ENCODE measurements around the gene SDK2.

SDK2 gene

DNA sequence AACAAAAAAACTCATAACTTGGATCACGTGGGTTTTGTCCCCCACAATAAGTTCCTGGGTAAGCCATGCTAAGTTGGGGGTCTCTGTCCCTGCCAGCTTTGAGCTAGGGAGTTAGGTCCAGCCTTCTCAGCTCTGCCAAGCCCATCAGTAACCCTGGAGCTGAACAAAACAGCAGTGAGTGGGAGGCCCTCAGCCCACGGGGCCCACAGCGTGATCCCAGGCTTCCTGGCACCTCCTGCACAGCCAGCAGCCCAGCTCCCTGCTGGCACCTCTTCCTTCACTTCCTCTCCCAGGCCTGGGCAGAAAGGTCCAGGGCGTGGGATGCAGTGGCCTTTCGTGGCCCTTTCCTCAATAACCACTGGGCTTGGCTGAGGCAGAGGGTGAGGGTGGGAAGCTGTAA lies 296.9 kb downstream of the SDK2 start:
- TF ChIP-seq, protein P1, sequence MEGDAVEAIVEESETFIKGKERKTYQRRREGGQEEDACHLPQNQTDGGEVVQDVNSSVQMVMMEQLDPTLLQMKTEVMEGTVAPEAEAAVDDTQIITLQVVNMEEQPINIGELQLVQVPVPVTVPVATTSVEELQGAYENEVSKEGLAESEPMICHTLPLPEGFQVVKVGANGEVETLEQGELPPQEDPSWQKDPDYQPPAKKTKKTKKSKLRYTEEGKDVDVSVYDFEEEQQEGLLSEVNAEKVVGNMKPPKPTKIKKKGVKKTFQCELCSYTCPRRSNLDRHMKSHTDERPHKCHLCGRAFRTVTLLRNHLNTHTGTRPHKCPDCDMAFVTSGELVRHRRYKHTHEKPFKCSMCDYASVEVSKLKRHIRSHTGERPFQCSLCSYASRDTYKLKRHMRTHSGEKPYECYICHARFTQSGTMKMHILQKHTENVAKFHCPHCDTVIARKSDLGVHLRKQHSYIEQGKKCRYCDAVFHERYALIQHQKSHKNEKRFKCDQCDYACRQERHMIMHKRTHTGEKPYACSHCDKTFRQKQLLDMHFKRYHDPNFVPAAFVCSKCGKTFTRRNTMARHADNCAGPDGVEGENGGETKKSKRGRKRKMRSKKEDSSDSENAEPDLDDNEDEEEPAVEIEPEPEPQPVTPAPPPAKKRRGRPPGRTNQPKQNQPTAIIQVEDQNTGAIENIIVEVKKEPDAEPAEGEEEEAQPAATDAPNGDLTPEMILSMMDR (IDR thresholded peaks at IDR 0.05; ENCODE audit: borderline replicate concordance, control extremely low read depth, extremely low read depth, insufficient read depth, missing control alignments), result no peak
- DNase-seq (ENCODE audit: low spot score), result no peak
- in situ Hi-C loops (cut with MboI; ENCODE audit: low sequenced_read_pairs, unreplicated experiment), result no loop called here

DNA sequence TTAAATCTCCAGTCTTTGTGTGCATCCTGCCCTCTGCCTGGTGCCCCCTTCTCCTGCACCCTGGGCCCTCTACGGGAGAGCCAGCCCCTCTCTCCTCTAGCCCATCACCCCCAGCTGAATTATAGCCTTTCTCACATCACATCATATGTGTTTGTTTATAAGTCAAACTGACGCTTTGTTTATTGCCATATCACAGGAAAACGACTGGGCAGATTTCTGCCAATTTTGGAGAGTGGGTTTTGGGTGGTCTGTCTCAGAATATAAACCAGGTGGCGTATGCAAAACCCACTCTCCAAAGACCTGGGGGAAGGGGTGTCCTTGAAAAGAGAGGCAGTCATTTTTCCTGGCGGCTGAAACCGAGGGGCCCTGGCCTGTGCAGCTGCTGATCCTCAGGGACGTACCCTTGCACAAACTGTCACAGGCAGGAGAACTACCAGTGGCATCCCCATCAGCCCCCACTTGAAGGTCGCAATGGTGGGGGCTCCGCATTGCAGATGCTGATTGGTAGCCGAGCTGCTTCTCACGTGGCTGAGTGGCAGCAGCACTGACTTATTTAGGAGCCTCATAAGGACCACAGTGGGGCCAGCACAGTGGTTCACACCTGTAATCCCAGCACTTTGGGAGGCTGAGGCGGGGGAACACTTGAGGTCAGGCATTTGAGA lies 297.6 kb downstream of the SDK2 start:
- in situ Hi-C loops (cut with MboI; ENCODE audit: low sequenced_read_pairs, unreplicated experiment), result no loop called here
- no peak for DNase-seq (ENCODE audit: low spot score)
- TF ChIP-seq, protein P1 (IDR thresholded peaks at IDR 0.05; ENCODE audit: borderline replicate concordance, control extremely low read depth, extremely low read depth, insufficient read depth, missing control alignments), result no peak

DNA sequence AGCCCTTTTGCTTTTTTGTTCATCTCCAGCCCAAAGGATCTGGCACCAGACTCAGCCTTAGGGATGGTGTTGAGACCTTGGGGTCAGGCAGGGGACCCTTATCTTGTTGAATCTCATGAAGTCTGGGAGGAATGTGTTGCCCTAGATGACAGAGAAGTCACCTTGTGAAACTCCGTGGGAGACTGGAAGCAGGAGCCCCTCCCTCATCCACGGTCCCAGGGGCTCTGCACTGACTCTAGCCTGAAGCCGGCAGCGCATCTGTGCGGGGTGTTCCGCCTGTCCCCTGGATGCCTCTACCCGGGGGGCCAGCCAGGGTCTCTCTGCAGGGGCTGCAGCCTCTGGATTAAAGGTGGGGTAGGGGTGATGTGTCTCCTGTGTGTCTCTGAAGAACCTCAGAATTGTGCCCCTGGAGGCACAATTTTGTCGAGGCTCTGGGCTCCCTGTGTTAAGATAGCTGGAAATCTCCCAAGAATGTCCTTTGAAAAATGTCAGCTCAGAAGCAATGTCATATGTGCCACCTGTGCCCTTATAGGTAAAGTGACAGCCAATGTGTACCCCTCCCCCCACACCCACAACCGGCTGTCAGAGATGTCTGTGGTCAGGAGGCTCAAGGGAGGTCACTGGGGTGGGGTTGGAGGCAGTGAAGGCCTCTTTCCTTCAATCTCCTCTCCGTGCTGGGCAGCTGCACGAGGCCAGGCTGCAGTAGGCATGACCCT lies 300.3 kb downstream of the SDK2 start:
- in situ Hi-C loops (cut with MboI; ENCODE audit: low sequenced_read_pairs, unreplicated experiment), result no loop called here
- no peak for DNase-seq (ENCODE audit: low spot score)
- TF ChIP-seq, protein P1 (IDR thresholded peaks at IDR 0.05; ENCODE audit: borderline replicate concordance, control extremely low read depth, extremely low read depth, insufficient read depth, missing control alignments), result no peak

DNA sequence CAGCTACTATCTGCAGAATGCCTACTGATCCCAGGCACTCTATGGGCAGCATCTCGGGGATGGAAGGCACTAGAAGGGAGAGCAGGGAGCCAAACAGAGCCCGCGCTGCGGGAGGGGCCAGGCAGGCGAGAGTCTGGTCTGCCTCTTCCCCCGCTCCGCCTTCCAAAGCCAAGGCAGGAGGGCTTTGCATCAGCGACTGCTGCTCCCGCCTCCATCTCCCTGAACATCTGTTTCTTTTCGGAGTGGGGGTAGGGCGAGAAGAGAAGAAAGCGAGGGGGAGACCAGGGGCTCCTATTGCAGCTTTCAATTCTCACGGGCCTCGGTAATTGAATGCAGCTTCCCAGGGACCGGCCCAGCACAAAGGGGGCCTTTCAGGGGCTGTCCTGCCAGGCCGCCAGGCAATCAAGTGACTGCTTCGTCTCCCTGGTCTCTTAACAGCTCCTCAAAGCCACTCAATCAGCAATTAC lies 301.0 kb downstream of the SDK2 start:
- TF ChIP-seq, protein P1 (IDR thresholded peaks at IDR 0.05; ENCODE audit: borderline replicate concordance, control extremely low read depth, extremely low read depth, insufficient read depth, missing control alignments), result no peak
- in situ Hi-C loops (cut with MboI; ENCODE audit: low sequenced_read_pairs, unreplicated experiment), result no loop called here
- no peak for DNase-seq (ENCODE audit: low spot score)

DNA sequence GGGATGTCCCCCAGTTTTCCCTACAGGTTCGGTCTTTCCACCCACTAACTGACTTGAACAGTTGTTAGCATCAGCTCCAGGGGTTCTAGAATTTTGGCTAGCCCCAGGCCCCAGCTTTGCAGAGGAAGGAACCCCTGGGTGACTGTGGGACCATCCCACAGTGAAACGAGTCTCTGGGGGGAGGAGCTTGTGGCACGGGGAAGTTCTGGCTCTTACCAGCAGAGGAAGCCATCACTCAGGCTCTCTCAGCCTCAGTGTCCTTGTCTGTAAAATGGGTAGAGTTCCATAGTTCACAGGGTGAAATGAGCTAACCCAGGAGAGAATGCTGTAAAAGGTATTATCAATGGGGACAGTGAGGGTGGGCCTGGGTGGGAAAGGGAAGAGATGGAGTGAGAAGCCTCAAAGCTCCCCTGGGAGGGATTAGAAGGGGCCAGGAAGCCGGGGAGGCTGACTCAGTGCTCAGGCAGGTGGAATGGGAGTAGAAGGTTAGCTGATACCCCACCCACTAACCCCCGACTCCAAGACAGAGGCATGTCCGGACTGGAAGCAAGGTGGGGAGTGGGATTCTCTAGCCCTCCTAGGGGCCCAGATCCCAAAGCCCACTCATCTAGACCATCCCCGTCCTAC lies 301.6 kb downstream of the SDK2 start:
- in situ Hi-C loops (cut with MboI; ENCODE audit: low sequenced_read_pairs, unreplicated experiment), result no loop called here
- TF ChIP-seq, protein P1 (IDR thresholded peaks at IDR 0.05; ENCODE audit: borderline replicate concordance, control extremely low read depth, extremely low read depth, insufficient read depth, missing control alignments), result no peak
- no peak for DNase-seq (ENCODE audit: low spot score)

DNA sequence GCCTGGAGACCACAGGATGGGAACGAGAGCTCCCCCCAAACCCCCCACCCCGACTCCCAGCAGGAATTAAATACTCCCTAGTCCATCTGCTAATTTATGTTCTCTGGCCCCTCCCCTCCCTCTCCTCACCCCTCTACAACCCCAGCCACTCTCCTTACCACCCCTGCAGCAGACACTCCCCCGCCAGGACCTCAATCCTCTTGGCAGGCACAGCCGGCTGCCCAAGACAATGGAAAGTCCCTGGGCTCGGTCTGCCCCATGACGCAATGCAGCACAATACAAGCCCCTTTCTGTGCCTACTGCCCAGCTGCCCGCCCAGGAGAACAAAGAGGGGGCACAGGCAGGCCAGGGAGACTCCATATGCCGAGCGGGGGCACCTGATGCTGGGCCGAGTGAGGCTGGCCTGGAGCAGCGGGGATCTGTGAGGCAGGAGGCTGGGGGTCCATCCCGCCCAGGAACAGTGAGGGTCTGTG lies 302.2 kb downstream of the SDK2 start:
- in situ Hi-C loops (cut with MboI; ENCODE audit: low sequenced_read_pairs, unreplicated experiment), result no loop called here
- TF ChIP-seq, protein P1 (IDR thresholded peaks at IDR 0.05; ENCODE audit: borderline replicate concordance, control extremely low read depth, extremely low read depth, insufficient read depth, missing control alignments), result no peak
- no peak for DNase-seq (ENCODE audit: low spot score)
